Measurements from ENCODE around the gene CRABP1.
"Not testable (repeated sequence)": the region's sequence is repeated elsewhere in the genome, so short reads cannot be mapped to it uniquely, and the experiment has no call there.

The CRABP1 gene

DNA sequence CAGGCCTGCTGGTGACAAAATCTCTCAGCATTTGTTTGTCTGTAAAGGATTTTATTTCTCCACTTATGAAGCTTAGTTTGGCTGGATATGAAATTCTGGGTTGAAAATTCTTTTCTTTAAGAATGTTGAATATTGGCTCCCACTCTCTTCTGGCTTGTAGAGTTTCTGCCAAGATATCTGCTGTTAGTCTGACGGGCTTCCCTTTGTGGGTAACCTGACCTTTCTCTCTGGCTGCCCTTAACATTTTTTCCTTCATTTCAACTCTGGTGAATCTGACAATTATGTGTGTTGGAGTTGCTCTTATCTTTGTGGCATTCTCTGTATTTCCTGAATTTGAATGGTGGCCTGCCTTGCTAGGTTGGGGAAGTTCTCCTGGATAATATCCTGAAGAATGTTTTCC lies 40.0 kb downstream of the CRABP1 start:
- not testable (repeated sequence) for DNase-seq

DNA sequence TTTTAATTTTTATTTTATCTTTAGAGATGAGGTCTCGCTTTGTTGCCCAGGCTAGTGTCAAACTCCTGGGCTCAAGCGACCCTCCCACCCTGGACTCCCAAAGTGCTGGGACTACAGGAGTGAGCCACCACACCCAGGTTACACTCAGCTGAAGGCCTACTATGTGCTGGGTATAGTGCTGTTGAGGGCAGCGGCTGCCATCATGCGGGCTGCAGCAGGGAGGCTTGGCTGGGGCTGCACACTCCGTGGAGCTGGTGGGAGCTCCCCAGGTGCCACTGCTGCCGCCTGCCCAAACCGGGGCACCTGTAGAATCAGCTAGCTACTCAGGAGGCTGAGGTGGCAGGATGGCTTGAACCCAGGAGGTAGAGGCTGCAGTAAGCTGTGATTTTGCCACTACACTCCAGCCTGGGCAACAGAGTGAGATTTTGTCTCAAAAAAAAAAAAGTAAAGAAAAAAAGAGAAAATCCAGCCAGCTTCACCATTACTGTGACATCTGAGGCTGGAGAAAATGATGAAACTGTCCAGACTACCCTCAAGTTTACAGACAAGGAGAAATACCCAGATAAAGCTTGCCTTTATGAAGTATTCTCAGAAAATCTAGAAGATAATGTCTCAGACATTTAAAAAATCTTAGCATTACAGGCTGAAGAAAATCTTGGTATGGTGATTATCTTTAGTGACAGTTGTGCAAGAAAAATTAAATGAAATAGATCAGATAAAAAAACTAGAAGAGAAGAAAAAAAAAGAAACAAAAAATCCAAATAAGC lies 42.1 kb downstream of the CRABP1 start:
- no peak for DNase-seq

DNA sequence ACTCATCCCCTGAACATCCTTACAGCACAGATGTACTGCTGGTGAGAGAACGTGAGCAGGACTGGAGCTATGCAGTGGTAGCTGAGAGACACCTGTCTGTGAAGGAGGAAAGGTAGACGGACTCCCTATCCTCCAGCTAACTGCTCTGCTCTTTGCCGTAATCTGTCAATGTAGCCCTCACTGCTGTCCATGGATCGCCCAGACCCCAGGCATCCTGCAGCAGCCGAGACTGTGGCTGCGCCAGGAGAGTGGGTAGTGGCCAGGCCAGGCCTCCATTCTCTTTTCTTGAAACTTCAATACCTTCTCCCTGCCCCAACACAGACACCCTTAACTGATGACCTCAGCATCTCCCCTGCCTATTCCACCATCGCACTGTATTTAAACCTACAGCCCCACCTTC lies 44.5 kb downstream of the CRABP1 start:
- DNase-seq = no peak

DNA sequence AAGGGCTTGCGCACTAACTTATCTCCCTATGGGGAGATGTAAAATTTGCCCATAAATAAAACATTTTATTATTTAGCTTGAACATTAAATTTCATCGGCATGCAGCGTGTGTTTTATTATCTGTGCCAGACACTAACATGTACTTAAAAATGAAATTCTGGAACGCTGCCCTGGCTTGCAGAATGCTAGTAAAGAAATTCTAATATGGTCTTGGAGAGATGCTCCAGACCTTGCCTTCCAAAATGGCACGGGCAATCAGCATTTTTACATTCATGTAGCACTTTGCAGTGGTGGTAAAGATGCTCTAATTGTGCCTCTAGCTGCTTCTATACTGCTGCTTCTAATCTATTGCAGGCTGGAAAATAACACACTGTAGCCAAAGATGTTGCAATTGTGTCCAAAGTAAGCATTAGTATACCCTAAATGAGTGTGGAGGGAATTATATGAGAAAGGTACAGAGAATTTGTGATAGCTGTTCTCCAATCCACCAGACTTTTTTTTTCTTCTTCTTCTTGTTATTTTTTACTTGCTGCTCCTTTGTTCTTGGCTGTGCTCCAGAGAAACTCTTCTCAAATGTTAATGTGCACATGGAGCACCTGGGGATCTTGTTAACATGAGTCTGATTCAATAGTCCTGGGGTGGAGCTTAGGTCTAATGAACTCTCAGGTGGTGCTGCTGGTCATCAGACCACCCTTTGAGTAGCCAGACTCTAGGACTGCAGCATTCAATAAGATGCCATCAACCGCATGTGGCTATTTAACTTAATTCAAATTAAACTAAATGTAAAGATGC lies 47.3 kb downstream of the CRABP1 start:
- peak; percentile 70 for DNase-seq

DNA sequence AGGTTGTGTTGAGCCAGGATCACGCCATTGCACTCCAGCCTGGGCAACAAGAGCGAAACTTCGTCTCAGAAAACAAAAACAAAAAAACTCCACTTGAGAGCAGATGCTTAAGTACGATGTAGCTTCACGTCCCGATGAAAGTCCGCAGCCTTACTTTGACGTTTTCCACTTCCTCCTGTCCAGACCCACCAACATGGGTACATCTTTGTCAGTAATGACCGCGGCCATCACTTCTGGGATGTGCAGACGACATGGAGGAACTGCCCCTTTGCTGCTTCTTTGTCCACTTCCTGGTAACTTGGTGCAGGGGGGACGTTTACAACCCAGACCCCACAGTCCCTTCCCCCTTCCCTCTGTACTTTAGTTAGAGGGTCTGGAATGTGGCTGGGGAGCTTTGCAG lies 48.7 kb downstream of the CRABP1 start:
- DNase-seq = no peak

DNA sequence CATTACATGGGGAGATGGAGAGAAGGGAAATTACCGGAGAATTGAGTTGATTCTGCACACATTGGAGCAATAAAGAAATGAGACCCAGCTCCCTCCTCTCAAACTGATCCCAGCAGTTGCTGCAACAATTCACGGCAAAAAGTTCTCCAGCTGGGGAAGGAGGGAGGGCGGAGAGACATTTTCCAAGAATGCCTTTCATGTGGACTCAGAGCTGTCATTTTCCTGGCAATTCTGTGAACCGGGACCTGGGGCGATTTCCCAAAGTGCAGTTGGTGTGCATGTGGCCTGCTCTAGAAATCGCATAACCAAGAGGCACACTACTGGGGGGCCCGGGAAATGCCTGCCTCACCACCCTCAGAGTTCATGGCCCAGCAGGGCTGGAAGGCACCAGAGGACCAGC lies 49.2 kb downstream of the CRABP1 start:
- DNase-seq = no peak

DNA sequence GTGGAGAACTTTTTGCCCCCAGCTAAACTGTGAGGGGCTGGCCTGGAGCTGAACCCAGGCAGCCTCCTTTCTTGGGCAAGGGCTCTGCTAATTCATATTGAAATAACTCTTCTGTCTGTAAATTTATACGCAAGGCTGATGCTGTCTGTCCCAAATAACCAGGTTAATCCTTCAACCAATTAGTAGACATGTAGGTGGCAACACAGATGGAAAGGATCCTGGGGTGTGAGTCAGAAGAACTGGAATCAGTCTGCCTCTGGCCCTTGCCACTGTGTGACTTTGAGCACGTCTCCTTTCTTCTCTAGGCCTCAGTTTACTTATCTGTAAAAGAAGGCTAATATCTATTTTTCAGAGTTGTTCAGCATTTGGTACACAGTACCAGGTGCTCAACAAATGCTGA lies 49.6 kb downstream of the CRABP1 start:
- no peak for DNase-seq

DNA sequence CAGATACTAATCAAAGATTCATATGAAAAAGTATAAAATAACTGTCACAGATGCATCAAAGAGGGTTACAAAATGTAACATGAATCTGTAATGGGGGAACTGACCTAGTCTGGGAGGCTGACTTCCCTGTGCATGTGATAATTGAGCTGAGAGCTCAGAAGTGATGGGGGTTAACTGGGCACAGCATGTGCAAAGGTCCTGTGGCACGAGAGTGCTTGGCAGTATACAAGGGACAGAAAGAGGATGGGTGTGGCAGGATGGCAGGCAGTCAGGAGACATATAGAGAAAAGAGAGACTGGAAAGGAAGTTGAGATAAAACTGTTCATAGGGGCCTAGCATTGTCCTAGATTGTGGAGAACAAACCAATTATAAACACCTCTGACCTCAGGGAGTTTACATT lies 50.1 kb downstream of the CRABP1 start:
- no peak for DNase-seq

DNA sequence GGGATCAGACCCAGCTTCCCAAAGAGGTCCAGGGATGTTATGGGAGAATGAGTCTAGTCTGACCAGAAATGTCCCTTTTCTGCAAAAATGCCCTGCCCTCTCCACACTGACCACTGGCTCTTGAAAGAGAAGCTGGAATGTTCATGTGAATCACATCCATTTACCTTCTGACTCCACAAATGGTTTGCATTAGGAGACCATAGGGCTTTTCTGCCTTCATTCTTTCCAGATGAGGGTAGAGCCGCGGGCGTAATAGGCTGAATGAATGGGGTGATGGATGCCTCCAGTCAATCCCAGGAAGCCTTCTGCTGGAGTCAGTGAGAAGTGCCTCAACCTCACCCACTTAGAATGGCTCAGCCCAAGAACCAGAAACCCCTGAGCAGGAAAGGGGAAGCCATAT lies 50.7 kb downstream of the CRABP1 start:
- no peak for DNase-seq

DNA sequence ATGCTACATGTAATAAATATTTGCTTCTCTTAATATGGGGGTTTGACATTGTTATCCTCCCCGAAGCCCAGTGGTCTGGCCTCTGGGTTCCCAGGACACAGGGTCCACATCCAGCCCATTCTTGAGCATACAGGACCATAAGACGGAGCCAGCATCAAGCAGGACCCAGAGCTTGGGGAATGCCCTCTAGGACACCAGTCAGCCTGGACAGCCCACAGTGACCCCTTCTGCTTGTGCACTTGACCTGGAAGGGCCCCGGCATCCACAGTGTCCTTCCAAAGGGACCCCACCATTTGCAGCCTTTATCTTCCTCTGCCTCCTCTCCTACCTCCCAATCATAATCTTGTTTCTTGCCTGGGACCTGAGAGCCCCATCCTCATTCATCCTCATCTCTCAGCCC lies 51.6 kb downstream of the CRABP1 start:
- no peak for DNase-seq

DNA sequence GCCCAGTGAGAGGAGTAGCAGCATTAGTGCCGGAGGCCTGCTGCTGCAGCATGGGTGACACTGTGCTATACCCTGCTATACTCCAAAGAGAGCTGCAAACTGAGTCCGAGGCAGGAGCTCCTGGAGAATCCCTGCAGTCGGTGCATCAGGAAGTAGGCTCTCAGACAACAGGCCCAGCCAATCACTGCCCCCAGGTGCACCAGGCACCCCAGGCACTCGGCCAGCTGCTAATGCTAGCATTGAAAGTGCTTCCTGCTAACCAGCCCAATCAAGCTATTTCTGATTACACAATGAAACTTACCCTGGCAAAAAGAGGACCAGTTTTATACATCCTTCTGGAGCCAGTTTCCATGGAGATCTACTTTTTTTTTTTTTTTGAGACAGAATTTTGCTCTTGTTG lies 52.3 kb downstream of the CRABP1 start:
- peak; percentile 82 for DNase-seq

DNA sequence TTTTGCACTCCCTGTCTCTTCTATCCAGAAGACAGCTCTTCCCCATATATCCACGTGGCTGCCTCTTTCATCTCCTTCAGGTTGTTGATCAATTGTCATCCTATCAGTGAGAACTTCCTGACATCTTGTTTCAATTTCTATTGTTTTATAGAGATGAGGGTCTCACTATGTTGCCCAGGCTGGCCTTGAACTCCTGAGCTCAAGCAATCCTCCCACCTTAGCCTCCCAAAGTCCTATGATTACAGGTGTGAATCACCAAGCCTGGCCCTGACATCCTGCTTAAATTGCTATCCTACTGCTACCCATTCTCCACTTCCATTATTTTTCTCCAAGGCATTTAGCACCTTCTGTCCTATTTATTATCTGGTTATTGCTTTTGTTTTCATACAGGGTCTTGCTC lies 53.0 kb downstream of the CRABP1 start:
- no peak for DNase-seq

DNA sequence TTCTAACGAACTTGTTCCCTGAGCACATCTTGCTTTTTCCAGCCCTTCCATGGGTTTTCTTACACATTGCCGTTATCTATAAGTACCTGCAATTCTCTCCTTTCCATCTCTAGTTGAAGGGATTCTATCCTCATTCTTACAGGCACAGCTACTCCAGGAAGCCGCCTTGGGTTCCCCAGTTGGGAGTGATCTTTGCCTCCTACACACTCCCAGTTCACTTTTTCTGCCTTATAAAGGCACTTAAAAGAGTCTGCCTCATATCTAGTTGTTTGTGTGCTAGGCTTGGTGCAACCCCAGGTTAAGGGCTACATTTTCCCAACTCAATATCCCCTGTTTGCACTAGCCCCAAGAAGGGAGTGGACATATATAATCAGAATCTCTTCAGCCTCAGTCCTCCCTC lies 53.9 kb downstream of the CRABP1 start:
- DNase-seq = no peak

DNA sequence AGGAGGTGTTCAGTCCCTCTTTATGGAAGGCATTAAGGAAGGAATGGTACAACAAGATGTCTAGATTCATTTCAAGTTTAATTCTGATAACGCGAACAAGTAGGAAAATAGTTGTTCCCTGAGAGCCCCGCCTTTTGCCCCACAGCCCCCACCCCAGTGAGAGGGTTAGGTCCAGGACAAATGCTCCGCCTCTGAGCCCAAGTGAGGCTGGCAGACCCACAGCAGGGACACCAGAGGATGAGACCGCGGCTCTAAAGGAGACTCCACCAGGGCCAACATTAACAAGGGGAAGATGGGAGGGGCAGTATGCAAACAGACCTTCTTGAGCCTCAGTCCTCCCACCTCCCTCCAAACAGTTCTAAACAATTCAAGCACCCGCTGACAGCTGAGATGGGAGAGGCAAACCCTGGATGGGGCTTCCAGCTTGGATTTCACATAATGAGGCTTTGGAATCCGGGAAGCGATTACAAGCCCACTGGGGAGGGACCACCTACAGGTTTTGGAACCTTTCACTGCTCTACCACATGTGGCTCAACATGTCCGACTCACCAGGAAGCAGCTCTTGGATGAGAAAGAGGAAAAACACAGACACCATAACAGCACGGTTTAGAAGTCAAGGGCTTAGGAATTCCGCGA lies 54.9 kb downstream of the CRABP1 start:
- no peak for DNase-seq

DNA sequence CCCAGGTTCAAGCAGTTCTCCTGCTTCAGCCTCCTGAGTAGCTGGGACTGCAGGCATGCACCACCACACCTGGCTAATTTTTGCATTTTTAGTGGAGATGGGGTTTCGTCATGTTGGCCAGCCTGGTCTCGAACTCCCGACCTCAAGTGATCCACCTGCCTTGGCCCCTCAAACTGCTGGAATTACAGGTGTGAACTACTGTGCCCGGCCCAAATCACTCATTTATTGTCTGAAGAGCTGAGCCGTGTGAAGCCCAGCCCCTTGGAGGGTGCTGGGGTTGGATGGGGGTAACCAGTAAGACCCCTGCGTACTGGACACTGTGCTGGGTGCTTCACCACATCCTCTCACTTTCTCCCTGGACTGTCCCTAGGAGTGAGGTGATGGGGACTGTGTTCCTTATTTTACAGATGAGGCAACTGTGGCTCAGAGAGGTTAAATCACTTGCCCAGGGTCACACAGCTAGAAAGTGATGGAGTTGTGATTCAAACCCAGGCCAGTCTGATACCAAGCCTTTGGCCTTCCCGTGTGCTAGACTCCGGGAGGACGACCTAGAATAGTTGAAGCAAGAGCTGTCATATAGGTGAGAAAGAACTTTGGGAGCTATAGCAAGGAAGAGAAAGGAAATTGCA lies 56.1 kb downstream of the CRABP1 start:
- DNase-seq = no peak

DNA sequence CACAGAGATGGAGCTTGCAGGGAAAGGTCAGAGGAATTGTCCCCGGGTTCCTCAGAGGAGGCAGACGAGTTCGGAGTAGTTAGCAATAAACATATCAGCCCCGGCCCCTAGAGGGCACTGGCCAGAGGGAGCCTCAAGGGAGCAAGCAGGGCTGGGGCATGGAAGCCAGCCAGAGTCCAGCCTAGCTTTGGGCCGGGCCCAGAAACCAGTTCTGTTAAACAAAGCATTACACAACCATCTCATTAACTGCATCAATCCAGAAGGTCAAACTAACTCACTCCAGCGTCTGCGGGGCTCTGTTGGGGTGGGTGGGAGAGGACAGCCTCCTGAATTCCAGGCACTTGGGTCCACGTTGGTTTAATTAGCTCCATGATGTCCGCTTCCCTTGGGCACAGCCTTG lies 56.8 kb downstream of the CRABP1 start:
- DNase-seq = no peak

DNA sequence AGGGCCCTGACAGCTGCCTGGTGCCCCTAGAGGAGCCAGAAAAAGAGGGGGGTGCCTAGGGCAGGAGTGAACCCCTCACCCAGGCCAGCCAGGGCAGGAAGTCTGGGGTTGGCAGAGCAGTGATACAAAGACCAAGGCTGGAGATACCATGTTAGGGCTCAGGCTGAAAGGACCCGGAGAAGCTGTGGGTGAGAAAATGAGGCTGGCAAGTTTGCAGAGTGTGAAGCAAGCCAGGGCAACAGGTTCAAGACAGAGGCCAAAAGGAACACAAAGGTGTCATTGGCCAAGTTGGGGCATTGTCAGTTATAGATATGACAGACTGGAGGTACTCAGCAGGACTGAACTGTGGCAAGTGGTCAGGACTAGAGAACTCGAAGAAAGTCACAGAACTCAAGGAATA lies 57.2 kb downstream of the CRABP1 start:
- DNase-seq = no peak
